ENCODE results near the gene SPATS2L.

SPATS2L gene

GRCh38 chr2:200397785-200398184 lies 91.3 kb downstream of the SPATS2L start:
- no peak for TF ChIP-seq CTCF (IDR thresholded peaks at IDR 0.05)

- TF ChIP-seq CTCF (IDR thresholded peaks at IDR 0.05), result no peak
Measured at GRCh38 chr2:200399046-200399445, 92.6 kb downstream of the SPATS2L start.

- no peak for TF ChIP-seq CTCF (IDR thresholded peaks at IDR 0.05)
Measured at GRCh38 chr2:200399636-200400035, 93.1 kb downstream of the SPATS2L start.

DNA sequence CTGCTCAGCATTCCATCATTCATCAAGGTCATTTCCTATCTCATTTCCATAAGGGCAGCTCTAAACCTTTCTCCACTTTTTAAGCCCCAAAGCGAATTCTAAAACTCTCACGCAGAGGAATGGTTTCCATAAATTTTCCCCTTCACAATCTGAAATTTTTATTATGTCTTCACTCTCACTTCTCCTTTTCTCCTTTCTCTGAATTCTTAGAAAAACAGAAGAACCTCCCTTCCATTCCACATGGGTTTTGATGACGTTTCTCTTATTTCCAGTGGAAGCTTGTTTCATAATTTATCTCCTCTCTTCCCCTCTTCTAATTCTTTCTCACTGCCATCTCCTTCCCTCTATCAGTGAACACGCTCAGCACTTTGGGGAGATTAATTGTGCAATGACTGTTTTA lies 97.3 kb downstream of the SPATS2L start:
- TF ChIP-seq CTCF (IDR thresholded peaks at IDR 0.05), result no peak

DNA sequence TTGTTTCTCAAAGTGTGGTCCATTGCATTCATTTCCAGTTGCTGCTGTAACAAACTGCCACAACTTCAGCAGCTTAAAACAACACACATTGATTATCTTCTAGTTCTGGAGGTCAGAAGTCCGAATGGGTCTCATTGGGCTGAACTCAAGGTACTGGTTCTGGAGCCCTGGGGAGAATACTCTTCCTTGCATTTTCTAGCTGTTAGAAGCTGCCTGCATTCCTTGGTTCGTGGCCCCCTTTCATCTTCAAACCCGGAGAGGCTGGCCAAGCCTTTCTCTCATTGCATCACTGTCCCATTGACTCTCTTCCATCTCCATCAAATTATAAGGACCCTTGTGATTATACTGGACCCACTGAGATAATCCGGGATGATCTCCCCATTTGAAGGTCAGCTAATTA lies 98.1 kb downstream of the SPATS2L start:
- TF ChIP-seq CTCF (IDR thresholded peaks at IDR 0.05), result no peak

- TF ChIP-seq CTCF (IDR thresholded peaks at IDR 0.05), result no peak
Measured at GRCh38 chr2:200405599-200406298, 99.3 kb downstream of the SPATS2L start.

GRCh38 chr2:200406379-200406778 lies 99.9 kb downstream of the SPATS2L start:
- TF ChIP-seq CTCF (IDR thresholded peaks at IDR 0.05), result no peak

Measured in LNCAP (cell line).